ENCODE results near the gene KRIT1. TPM values are rescaled to one million over a fixed set of nuclear protein-coding genes. Genes with fewer than 3 reads are reported as not detected.

The KRIT1 gene
- total RNA-seq (48.7 TPM), polyA plus RNA-seq (ENCODE audit: insufficient read depth, low read depth, low replicate concordance) (15.2 TPM)
- long read RNA-seq, donor 1, partial matches to known transcripts, result 105 of 106 reads
- long read RNA-seq, donor 1, other reads (novel, unspliced or antisense), result 0 of 106 reads
- long read RNA-seq, donor 2, partial matches to known transcripts, result 19 of 22 reads
- long read RNA-seq, donor 2, other reads (novel, unspliced or antisense), result 0 of 22 reads
- long read RNA-seq, donor 3, partial matches to known transcripts, result 66 of 69 reads
- long read RNA-seq, donor 3, other reads (novel, unspliced or antisense), result 0 of 69 reads
- long read RNA-seq, donor 4, partial matches to known transcripts, result 57 of 66 reads
- long read RNA-seq, donor 4, other reads (novel, unspliced or antisense), result 0 of 66 reads
- long read RNA-seq, donor 5, result 0 reads
- long read RNA-seq, donor 6, partial matches to known transcripts, result 34 of 36 reads
- long read RNA-seq, donor 6, other reads (novel, unspliced or antisense), result 0 of 36 reads
- long read RNA-seq, donor 7, partial matches to known transcripts, result 3 of 18 reads
- long read RNA-seq, donor 7, other reads (novel, unspliced or antisense), result 12 of 18 reads
- long read RNA-seq, donor 8, partial matches to known transcripts, result 9 of 11 reads
- long read RNA-seq, donor 8, other reads (novel, unspliced or antisense), result 0 of 11 reads
- long read RNA-seq, donor 9, result 0 reads
- long read RNA-seq, donor 10, partial matches to known transcripts, result 12 of 15 reads
- long read RNA-seq, donor 10, other reads (novel, unspliced or antisense), result 0 of 15 reads

- peak; percentile 95 to 96 (median 96) for DNase-seq
- H3K4me3 ChIP-seq (ENCODE audit: low read length in 3 of 3), result peak within 1 kb of the TSS; percentile 86 to 99 (median 98)
- H3K4me1 ChIP-seq (ENCODE audit: control insufficient read depth in 2 of 3, insufficient read depth in 2 of 3, low read depth in 1 of 3, low read length in 3 of 3), result peaks cover 0 to 10% (median 8%) of the 10 kb centered on the region in 3 donors
- no peak for FAIRE-seq
- TF ChIP-seq CTCF (IDR thresholded peaks at IDR 0.05; ENCODE audit: borderline replicate concordance, extremely low read depth, insufficient read depth), result no peak
- no peaks in the 10 kb centered on the region for H3K9me3 ChIP-seq (ENCODE audit: control insufficient read depth in 2 of 3, insufficient read depth in 1 of 3, low read length in 3 of 3)
- H3K27ac ChIP-seq (ENCODE audit: low read depth in 2 of 2, low read length in 2 of 2), result peak within 1 kb of the TSS; percentile 93 to 96
- H3K9ac ChIP-seq (ENCODE audit: low read length in 3 of 3), result peak within 1 kb of the TSS; percentile 86 to 97 (median 93)
- peaks cover 0 to 4% (median 0%) of the 10 kb centered on the region in 3 donors for H3K36me3 ChIP-seq (ENCODE audit: control insufficient read depth in 2 of 3, insufficient read depth in 3 of 3, low read length in 3 of 3)
- intact Hi-C loops (cut with DNase I), result no loop called here
- no peaks in the 10 kb centered on the region for H3K27me3 ChIP-seq (ENCODE audit: control insufficient read depth, insufficient read depth, low read length)
These were observed at the start of gene KRIT1, which contains the start of gene ANKIB1 for GRCh38 chr7:92245487-92246359. Gene KRIT1 (minus strand): TSS chr7:92245914. CDS start chr7:92242135, 3,779 bp downstream. Gene ANKIB1 (plus strand): TSS chr7:92245974. CDS start chr7:92294979, 49,005 bp downstream.

GRCh38 chr7:92295391-92295790 is 49.7 kb upstream of the KRIT1 start:
- Histone ChIP-seq H3K27ac (ENCODE audit: low read depth in 2 of 2, low read length in 2 of 2) (peak overlapping the region in 1 of 2 donors; percentile 42), H3K4me1 (ENCODE audit: control insufficient read depth in 2 of 3, insufficient read depth in 2 of 3, low read depth in 1 of 3, low read length in 3 of 3) (peaks cover 0 to 4% (median 0%) of the 10 kb centered on the region in 3 donors), H3K27me3 (ENCODE audit: control insufficient read depth, insufficient read depth, low read length) (no peaks in the 10 kb centered on the region), H3K4me3 (ENCODE audit: low read length in 3 of 3) (peak overlapping the region in 2 of 3 donors; percentile 35 to 50), H3K9ac (ENCODE audit: low read length in 3 of 3) (no peak overlapping the region), H3K36me3 (ENCODE audit: control insufficient read depth in 2 of 3, insufficient read depth in 3 of 3, low read length in 3 of 3) (no peaks in the 10 kb centered on the region), H3K9me3 (ENCODE audit: control insufficient read depth in 2 of 3, insufficient read depth in 1 of 3, low read length in 3 of 3) (no peaks in the 10 kb centered on the region)
- DNase-seq (no peak), FAIRE-seq (peak; percentile 82)
- intact Hi-C loops (cut with DNase I), result no loop called here
- TF ChIP-seq CTCF (IDR thresholded peaks at IDR 0.05; ENCODE audit: borderline replicate concordance, extremely low read depth, insufficient read depth), result no peak

GRCh38 chr7:92293896-92294590 is 48.3 kb upstream of the KRIT1 start:
- peak overlapping the region in 1 of 2 donors; percentile 45 for H3K27ac ChIP-seq (ENCODE audit: low read depth in 2 of 2, low read length in 2 of 2)
- H3K36me3 ChIP-seq (ENCODE audit: control insufficient read depth in 2 of 3, insufficient read depth in 3 of 3, low read length in 3 of 3), result no peaks in the 10 kb centered on the region
- DNase-seq (no peak), FAIRE-seq (peak; percentile 52)
- H3K9ac ChIP-seq (ENCODE audit: low read length in 3 of 3), result peak overlapping the region in 1 of 3 donors; percentile 41
- TF ChIP-seq CTCF (IDR thresholded peaks at IDR 0.05; ENCODE audit: borderline replicate concordance, extremely low read depth, insufficient read depth), result no peak
- no peaks in the 10 kb centered on the region for H3K9me3 ChIP-seq (ENCODE audit: control insufficient read depth in 2 of 3, insufficient read depth in 1 of 3, low read length in 3 of 3)
- intact Hi-C loops (cut with DNase I), result no loop called here
- peaks cover 0 to 4% (median 0%) of the 10 kb centered on the region in 3 donors for H3K4me1 ChIP-seq (ENCODE audit: control insufficient read depth in 2 of 3, insufficient read depth in 2 of 3, low read depth in 1 of 3, low read length in 3 of 3)
- H3K4me3 ChIP-seq (ENCODE audit: low read length in 3 of 3), result peak overlapping the region in 2 of 3 donors; percentile 2 to 55
- H3K27me3 ChIP-seq (ENCODE audit: control insufficient read depth, insufficient read depth, low read length), result no peaks in the 10 kb centered on the region

All from kidney (tissue), 22 donors.